Endothelial cell of umbilical vein (primary cell): ENCODE data around the gene IGLON5. TPM values are rescaled to one million over a fixed set of nuclear protein-coding genes. Genes with fewer than 3 reads are reported as not detected.

Experiments
- BruUV-seq: library from RNA; stranded (reverse); fragments of 400-500 nt; replicated peaks from 2 replicates; lab custom pipeline; 2021; lab: Mats Ljungman, UMichigan
- CTCF ChIA-PET: fragments of 300-600, 350-600 bp; sonication (Branson Sonifier 250); formaldehyde crosslinking; loops from one replicate; lab custom pipeline; 2021; ENCODE audit warnings: antibody characterized with exemption, inconsistent platforms; lab: Charles Lee
- POLR2A ChIA-PET: fragments of 300-600, 350-600 bp; sonication (Branson Sonifier 250); formaldehyde crosslinking; loops from one replicate; lab custom pipeline; 2021; ENCODE audit warnings: antibody characterized with exemption, inconsistent platforms; lab: Charles Lee
- DNase-seq: peaks from one replicate; pipeline ENCODE4 v3.0.0-alpha.2; 2011; ENCODE audit warnings: low read depth, low spot score
- FAIRE-seq: peaks from 2 replicates; lab custom pipeline; 2011; peaks lifted over from hg19 to GRCh38; lab: Jason Lieb, UNC
- H2AFZ ChIP-seq: 2 replicates; pipeline ENCODE4 v1.6.0; 2012; ENCODE audit warnings: low read depth, low read length, control low read depth, inconsistent platforms
- H3K27ac ChIP-seq: 2 replicates; pipeline ENCODE4 v1.5.1; 2011; ENCODE audit warnings: low read depth, mild to moderate bottlenecking, control low read depth, low read length, moderate library complexity; ENCODE audit not compliant: insufficient read depth
- H3K27me3 ChIP-seq, 2 experiments: 2 replicates each; pipeline versions ENCODE4 v1.6.0 to v1.6.1; 2011; ENCODE audit warnings: low read length in 2 of 2, mixed read lengths in 1 of 2; ENCODE audit not compliant: control insufficient read depth in 2 of 2, insufficient read depth in 2 of 2
- H3K36me3 ChIP-seq, 2 experiments: 2 replicates in 1 of 2; 3 replicates in 1 of 2; pipeline ENCODE4 v1.5.1; 2011; ENCODE audit warnings: low read length in 2 of 2, mild to moderate bottlenecking in 1 of 2, moderate library complexity in 1 of 2; ENCODE audit not compliant: control insufficient read depth in 2 of 2, insufficient read depth in 2 of 2; ENCODE audit errors: extremely low read depth in 1 of 2
- H3K4me1 ChIP-seq: 3 replicates; pipeline ENCODE4 v1.5.1; 2011; ENCODE audit warnings: mild to moderate bottlenecking, low read length; ENCODE audit not compliant: control insufficient read depth, insufficient read depth; ENCODE audit errors: extremely low read depth
- H3K4me2 ChIP-seq: 2 replicates; pipeline ENCODE4 v1.6.1; 2011; ENCODE audit warnings: low read length, control low read depth, mixed read lengths; ENCODE audit not compliant: insufficient read depth
- H3K4me3 ChIP-seq, 3 experiments: fragments of 200-600 bp in 1 of 3; sonication (generic), shearing (Covaris generic) in 1 of 3; replicated peaks in 1 of 3; 2 replicates each; pipeline ENCODE4 v1.5.1; 2011 to 2016; ENCODE audit warnings: control low read depth in 3 of 3, low read length in 3 of 3, mild to moderate bottlenecking in 2 of 3, inconsistent platforms in 1 of 3, low read depth in 1 of 3, moderate library complexity in 1 of 3; ENCODE audit not compliant: insufficient read depth in 1 of 3
- H3K79me2 ChIP-seq: 2 replicates; pipeline ENCODE4 v1.6.0; 2012; ENCODE audit warnings: low read length, inconsistent platforms; ENCODE audit not compliant: control insufficient read depth, insufficient read depth
- H3K9ac ChIP-seq: replicated peaks from 2 replicates; pipeline ENCODE3; 2011; ENCODE audit warnings: low read length, control low read depth; ENCODE audit not compliant: insufficient read depth; ENCODE audit errors: extremely low read depth
- H3K9me1 ChIP-seq: replicated peaks from 3 replicates; pipeline ENCODE4 v1.6.0; 2011; ENCODE audit warnings: mild to moderate bottlenecking, low read length; ENCODE audit not compliant: control insufficient read depth, insufficient read depth; ENCODE audit errors: extremely low read depth
- H3K9me3 ChIP-seq: replicated peaks from 2 replicates; pipeline ENCODE4 v1.5.1; 2012; ENCODE audit warnings: low read length, inconsistent platforms; ENCODE audit not compliant: control insufficient read depth, insufficient read depth
- H4K20me1 ChIP-seq: replicated peaks from 2 replicates; pipeline ENCODE3; 2011; ENCODE audit warnings: mild to moderate bottlenecking, low read length; ENCODE audit not compliant: control insufficient read depth, insufficient read depth; ENCODE audit errors: extremely low read depth
- CTCF ChIP-seq, 2 donors: IDR thresholded peaks; 1 replicate in 1 of 2; 2 replicates in 1 of 2; pipeline ENCODE4 v1.5.1; 2011; ENCODE audit warnings: low read length in 2 of 2, mild to moderate bottlenecking in 2 of 2, moderate library complexity in 2 of 2, control low read depth in 1 of 2, inconsistent platforms in 1 of 2, low read depth in 1 of 2; ENCODE audit not compliant: insufficient read depth in 1 of 2; ENCODE audit errors: extremely low read depth in 1 of 2
- EZH2 ChIP-seq: IDR thresholded peaks from 2 replicates; pipeline ENCODE4 v1.6.1; 2012; ENCODE audit warnings: borderline replicate concordance, low read depth, mild to moderate bottlenecking, moderate library complexity, low read length, inconsistent platforms; ENCODE audit not compliant: severe bottlenecking
- FOS ChIP-seq: IDR thresholded peaks from 2 replicates; pipeline ENCODE4 v1.6.1; 2011; ENCODE audit warnings: mild to moderate bottlenecking, low read length, moderate library complexity, borderline replicate concordance; ENCODE audit not compliant: insufficient read depth
- GATA2 ChIP-seq: IDR thresholded peaks from 2 replicates; pipeline ENCODE4 v1.7.0; 2011; ENCODE audit warnings: low read depth, mild to moderate bottlenecking, moderate library complexity, mixed read lengths, low read length; ENCODE audit not compliant: insufficient read length, insufficient read depth
- JUN ChIP-seq: IDR thresholded peaks from 2 replicates; pipeline ENCODE4 v1.6.1; 2011; ENCODE audit warnings: borderline replicate concordance, low read depth; ENCODE audit not compliant: insufficient read length, insufficient read depth
- MYC ChIP-seq: IDR thresholded peaks from one replicate; pipeline ENCODE4 v1.6.1; 2011; ENCODE audit warnings: mild to moderate bottlenecking, low read depth, low read length
- POLR2A ChIP-seq: IDR thresholded peaks from 2 replicates; pipeline ENCODE4 v1.6.1; 2012; ENCODE audit warnings: low read depth, mild to moderate bottlenecking, control low read depth, low read length
- POLR2AphosphoS5 ChIP-seq: IDR thresholded peaks from 2 replicates; pipeline ENCODE4 v1.6.1; 2012; ENCODE audit warnings: low read depth, mild to moderate bottlenecking, control low read depth, low read length, moderate library complexity; ENCODE audit not compliant: insufficient read depth
- dilution Hi-C: fragments of 300-500 bp; cut with MboI; formaldehyde crosslinking; loops from one replicate; pipeline ENCODE4 v1.15.0; 2019; ENCODE audit warnings: low sequenced_read_pairs; ENCODE audit not compliant: extremely low pct_ligation_motif_present
- intact Hi-C: fragments of 100-400 bp; cut with micrococcal nuclease; formaldehyde crosslinking; loops from one replicate; pipeline ENCODE4 v1.10.0; 2022
- polyA plus RNA-seq, 4 experiments: library from polyadenylated mRNA; depleted of rRNA in 3 of 4; stranded (reverse) in 3 of 4; unstranded in 1 of 4; fragments of >200 nt; gene quantifications; 2 replicates each; pipeline versions ENCODE4 v1.2.1 to v1.2.3, GENCODE V29; 2011 to 2012; ENCODE audit warnings: missing spikeins in 1 of 4
- total RNA-seq: library from RNA; stranded (reverse); gene quantifications from 2 replicates; pipeline ENCODE4 v1.2.3, GENCODE V29; 2021
- TF ChIP-seq, protein P1 (sequence below): IDR thresholded peaks from 2 replicates; pipeline ENCODE4 v1.6.1; 2011; ENCODE audit not compliant: insufficient read depth, insufficient read length

Gene IGLON5
- total and polyA plus RNA-seq, 2 donors (not counting 3 experiments of a cell fraction or from before 2014, with no cell fraction given), result not detected

DNA sequence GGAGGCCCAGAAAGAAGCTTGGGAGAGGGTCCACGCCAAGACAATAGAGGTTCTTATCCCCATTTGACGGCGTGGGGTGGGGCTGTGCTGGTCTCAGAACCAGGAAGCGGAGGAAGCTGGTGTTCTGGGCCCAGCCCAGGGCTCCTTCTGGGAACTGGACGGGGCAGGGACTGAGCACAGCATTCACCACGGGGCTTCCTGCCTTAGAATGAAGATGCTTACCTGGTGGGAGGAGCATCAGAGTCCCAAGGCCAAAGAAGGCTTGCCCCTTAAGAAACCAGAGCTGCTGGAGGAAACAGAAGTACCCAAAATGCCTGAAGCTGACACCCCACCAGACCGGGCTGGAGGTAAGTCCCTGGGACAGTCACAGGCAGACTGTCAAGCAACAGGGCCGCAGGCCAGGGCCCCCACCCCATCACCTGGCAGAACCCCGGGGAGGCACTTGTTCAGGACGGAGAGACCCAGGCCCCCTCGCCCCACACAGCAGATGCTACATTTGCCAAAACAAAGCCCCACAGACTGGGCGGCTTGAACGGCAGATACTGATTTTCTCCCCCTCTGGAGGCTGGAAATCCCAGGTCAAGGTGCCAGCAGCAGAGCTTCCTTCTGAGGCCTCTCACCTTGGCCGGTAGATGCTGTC lies 17.8 kb upstream of the IGLON5 start:
- Histone ChIP-seq H3K27ac (no peak overlapping the region), H4K20me1 (no peaks in the 10 kb centered on the region), H3K27me3 (no peaks in the 10 kb centered on the region), H3K9ac (no peak overlapping the region), H3K4me3 (no peak overlapping the region), H3K9me3 (no peaks in the 10 kb centered on the region), H3K4me2 (no peak overlapping the region), H3K79me2 (no peaks in the 10 kb centered on the region), H2AFZ (no peak overlapping the region), H3K36me3 (no peaks in the 10 kb centered on the region), H3K4me1 (no peaks in the 10 kb centered on the region), H3K9me1 (no peaks in the 10 kb centered on the region)
- intact Hi-C loops, result no loop called here
- POLR2A ChIA-PET, result no interaction called here
- TF ChIP-seq POLR2A (no peak), FOS (no peak), POLR2AphosphoS5 (no peak), EZH2 (no peak), CTCF (IDR thresholded peaks at IDR 0.05; ENCODE audit: extremely low read depth in 1 of 2, insufficient read depth in 1 of 2, low read depth in 1 of 2, low read length in 2 of 2) (no peak), JUN (no peak), MYC (no peak), GATA2 (no peak)
- TF ChIP-seq, protein P1, sequence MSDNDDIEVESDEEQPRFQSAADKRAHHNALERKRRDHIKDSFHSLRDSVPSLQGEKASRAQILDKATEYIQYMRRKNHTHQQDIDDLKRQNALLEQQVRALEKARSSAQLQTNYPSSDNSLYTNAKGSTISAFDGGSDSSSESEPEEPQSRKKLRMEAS, result no peak
- no TSS peak for BruUV-seq
- FAIRE-seq (no peak), DNase-seq (no peak)
- dilution Hi-C loops, result no loop called here
- CTCF ChIA-PET, result no interaction called here
